GM23338 (cell line): Measurements from ENCODE around the gene CD24. TPM values are rescaled to one million over a fixed set of nuclear protein-coding genes. Genes with fewer than 3 reads are reported as not detected.

ENCODE experiments used
- polyA plus RNA-seq: library from polyadenylated mRNA; unstranded; fragments of >200 nt; fragmentation: Nextera tagmentation; extraction: Ambion mirVana; gene quantifications from 2 replicates; pipeline ENCODE4 v1.2.1, GENCODE V29; 2016
- total RNA-seq: library from RNA; depleted of rRNA; stranded (reverse); fragments of >200 nt; shearing (Covaris generic); gene quantifications from 2 replicates; pipeline ENCODE4 v1.2.3, GENCODE V29; 2014; rRNA removed

Gene CD24
- total and polyA plus RNA-seq, 2 experiments from 2014 or later: 1,373 to 2,907 TPM

Other genes starting within 250 kb of the CD24 start
- 11.1 and 19.0 TPM in 2 replicates for gene MTRES1, start 53.5 kb upstream of the CD24 start, total RNA-seq
- 51.4 and 51.6 TPM in 2 replicates for gene MTRES1, start 53.5 kb upstream of the CD24 start, polyA plus RNA-seq
- gene BEND3, start 140.8 kb upstream of the CD24 start, total RNA-seq: 30.5 and 33.7 TPM in 2 replicates
- 8.6 and 9.2 TPM in 2 replicates for gene BEND3, start 140.8 kb upstream of the CD24 start, polyA plus RNA-seq